ENCODE measurements around the gene ALG12.

The ALG12 gene

DNA sequence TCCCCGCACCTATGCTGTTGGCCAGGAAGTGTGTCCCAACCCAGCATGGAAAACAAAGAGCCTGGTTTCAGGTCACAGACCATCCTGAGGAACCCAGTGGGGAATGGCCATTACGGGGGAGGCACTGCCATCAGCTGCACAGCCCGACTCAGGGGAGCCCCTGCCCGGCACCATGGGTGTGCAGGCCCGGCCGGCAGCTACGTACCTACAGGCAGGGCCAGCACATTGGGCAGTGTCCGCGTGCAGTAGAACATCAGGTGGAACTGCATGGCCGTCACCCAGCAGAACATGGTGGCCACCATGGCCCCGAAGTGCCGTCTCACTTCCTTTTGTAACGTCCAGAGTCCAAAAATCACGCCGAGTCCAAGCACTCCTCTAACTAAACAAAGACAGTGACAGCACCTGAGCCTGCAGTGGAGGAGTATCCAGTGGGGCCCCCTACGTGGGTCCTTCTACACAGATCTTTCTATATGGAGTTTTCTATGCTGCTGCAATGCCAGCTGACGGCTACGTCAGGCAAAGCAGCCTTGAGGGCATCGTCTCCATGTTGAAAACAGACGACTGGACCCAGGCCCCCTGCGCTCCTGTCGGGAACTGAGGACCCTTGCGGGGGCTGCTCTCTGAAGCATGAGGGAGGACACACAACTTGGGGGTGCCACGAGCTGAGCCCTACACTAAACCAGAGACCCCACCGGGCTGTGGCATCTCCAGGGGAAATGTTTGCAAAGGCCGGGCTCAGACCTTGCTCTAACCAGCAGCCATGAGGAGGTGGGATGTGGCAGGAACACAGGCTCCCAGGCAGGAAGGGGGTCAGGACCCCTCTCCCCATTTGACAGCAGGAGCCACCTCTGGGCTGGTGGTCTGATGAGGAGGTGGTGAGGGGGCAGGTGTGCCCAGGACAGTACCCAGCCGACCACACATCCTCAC lies 7.7 kb downstream of the ALG12 start:
- no peak for DNase-seq

GRCh38 chr22:49909476-49910205 lies 8.6 kb downstream of the ALG12 start:
- no peak for DNase-seq

DNA sequence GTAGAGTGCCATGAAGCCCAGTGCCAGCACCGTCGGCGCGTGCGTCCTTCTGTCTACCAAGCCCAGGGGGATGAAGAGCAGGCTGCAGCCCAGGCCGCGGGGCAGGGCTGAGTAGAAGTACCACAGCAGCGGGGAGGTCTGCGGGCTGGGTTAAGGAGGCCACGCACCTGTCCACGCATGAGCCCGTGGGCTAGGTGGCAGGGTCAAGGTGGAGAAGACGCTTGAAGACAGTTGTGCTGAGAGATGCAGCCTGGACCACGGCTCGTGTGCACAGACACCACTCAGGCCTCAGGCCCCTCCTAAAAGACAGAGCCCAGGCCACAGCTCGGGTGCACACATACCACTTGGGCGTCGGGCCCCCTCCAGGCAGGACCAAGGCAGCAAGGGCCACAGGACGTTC lies 10.4 kb downstream of the ALG12 start:
- no peak for DNase-seq

- no peak for DNase-seq
These were observed 11.4 kb downstream of the ALG12 start for GRCh38 chr22:49906799-49907290.

DNA sequence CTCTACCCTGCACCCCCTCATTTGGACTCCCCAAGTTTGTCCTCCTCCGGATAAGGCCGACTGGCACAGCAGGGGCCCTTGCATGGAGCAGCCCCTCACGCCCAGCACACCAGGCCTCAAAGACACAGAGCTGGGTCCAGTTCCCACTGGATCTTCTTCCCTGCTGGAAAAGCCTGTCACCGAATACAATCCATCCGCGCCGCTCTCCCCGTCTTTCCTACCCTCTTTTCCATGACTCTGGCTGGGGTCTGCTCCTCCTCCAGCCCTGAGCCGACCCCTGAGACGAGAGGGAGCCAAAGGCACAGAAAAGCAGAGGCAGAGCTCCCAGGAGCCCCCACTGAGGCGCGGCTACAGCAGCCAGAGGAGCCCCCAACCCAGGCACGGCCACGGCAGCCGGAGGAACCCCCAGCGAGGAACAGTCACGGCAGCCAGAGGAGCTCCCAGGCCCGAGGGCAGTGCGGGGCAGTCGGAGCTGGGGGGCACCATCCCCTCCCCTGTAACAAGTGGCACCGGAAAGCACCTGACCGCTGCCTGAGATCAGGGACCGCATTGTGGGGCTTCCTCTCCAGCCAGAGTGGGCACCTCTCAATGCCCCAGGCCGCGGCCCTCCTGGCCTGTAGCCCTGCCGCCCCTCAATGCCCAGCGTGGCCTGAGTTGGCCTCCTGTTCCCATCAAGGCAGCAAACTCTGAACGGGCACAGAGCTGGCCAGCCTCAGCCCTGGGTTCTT lies 12.0 kb downstream of the ALG12 start:
- no peak for DNase-seq

DNA sequence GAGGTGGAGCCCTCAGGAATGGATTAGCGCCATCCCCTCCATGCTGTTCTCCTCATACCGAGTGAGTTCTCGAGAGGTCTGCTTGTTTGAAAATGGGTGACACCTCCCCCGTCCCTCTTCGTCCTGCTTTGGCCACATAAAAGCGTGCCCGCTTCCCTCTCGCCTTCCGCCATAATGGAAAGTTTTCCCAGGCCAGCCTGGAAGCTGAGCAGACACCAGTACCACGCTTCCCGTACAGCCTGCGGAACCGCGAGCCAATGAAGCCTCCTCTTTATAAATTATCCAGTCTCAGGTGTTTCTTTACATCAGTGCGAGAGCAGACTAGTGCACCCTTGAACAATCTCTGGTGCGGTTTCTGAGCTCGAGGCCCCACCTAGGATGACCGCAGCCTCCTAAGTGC lies 12.8 kb downstream of the ALG12 start:
- DNase-seq: no peak

DNA sequence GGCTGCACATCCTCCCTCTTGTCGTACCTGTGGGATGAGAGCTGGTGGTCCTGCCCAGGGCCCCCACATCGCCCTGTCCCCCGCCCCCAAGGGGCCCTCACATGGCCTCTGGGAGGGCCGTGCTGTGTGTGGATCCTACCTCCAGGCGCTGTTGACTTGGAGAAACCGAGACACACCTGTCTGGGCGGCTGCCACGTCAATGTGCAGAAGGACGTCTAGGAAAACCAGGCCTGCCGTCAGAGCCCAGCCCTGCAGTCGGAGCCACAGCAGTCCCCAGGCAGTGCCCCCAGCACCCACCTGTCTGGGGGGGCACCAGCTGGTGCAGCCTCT lies 14.2 kb downstream of the ALG12 start:
- DNase-seq: no peak

DNA sequence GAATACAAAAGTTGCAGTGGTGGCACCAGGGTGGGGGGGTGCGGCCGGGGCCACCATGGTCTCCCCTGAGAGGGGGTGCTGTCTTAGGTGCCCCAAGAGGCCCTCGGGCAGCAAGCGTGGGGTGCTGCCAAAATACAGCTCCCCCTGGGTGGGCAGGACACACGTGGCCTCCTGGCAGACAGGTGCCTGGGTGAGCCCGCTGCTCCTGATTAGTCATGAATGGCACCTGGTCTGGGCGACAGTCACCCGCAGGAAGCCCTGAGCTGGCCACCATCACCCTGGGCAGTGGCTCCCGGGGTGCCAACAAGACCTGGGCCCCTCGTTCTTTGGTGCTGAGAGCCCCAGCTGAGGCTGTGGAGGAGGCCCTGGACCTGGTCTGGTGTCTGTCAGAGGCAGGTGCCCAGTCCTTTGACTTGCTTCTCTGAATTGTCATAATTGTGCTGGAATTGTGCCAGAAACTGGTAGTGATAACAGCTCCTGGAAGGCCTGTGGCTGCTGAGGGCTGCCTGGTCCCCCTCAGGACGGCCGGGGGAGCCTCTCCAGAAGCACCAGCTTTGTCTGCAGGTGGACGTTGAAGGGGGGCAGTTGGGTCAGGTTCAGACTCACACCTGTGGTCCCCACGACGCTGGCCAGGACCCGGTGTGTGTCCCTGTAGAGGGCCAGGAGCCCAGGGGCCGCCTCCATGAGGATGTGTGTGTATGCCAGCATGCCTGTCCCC lies 14.8 kb downstream of the ALG12 start:
- no peak for DNase-seq

DNA sequence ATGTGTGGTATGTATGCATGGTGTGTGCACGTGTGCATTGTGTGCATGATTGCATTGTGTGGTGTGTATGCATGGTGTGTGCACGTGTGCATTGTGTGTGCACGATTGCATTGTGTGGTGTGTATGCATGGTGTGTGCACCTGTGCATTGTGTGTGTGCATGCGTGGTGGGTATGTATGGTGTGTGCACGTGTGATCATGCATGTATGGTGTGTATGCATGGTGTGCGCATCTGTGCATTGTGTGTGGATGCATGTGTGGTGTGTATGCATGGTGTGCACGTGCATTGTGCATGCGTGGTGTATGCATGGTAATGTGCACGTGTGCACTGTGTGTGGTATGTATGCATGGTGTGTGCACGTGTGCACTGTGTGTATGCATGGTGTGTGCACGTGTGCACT lies 16.8 kb downstream of the ALG12 start:
- no peak for DNase-seq

GRCh38 chr22:49900441-49901230 lies 17.6 kb downstream of the ALG12 start:
- no peak for DNase-seq

DNA sequence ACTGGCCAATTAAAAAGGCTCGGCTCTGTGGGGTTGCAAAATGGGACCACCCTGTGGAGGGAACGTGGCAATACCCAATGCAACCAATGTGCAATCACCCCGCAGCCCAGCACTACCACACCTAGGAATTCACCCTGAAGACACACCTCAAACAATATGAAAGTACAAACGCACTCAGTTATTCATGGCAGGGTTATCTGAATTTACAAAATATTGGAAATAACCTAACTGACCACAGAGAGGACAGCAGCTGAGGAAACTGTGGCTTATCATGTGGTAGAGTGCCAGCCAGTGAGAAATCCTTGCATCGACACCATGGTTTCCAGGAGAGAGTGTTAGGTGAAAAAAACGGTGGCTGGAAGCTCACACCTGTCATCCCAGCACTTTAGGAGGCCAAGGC lies 18.7 kb downstream of the ALG12 start:
- DNase-seq: no peak

GRCh38 chr22:49897015-49897684 lies 21.1 kb downstream of the ALG12 start:
- DNase-seq: no peak

GRCh38 chr22:49896201-49896600 lies 22.0 kb downstream of the ALG12 start:
- no peak for DNase-seq

DNA sequence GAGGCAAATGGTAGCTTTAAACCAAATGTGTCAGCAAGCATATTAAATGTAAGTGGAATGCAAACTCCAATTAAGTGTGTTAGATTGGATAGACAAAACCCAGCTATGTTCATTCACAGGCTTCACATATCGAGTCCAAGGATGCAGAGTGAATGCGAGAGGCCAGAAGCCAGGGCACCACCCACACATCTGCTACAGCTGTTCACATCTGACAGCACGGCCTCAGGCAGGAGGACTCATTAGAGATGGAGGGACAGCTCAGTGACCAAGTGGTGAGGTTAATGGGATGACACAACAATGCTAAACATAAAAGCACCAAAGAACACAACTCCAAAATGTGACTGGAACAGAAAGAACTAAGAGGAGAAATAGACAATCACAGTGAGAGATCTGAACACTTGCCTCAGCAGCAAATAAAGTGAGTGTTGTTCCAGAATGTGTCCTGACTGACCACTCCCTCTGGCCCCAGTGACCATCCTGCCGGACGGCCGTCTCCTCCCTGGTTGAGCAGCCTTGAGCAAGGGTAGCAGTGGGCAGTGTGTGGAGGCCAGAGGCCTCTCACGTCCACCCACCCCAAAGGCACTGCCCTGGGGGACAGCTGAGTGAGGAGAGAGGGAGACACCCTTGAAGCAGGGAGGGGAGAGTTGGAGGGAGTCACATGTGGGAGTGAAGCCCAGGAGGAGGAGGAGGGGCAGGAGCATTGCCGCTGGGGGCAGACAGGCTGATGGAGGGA lies 23.8 kb downstream of the ALG12 start:
- DNase-seq: no peak

GRCh38 chr22:49893025-49893424 lies 25.2 kb downstream of the ALG12 start:
- no peak for DNase-seq

DNA sequence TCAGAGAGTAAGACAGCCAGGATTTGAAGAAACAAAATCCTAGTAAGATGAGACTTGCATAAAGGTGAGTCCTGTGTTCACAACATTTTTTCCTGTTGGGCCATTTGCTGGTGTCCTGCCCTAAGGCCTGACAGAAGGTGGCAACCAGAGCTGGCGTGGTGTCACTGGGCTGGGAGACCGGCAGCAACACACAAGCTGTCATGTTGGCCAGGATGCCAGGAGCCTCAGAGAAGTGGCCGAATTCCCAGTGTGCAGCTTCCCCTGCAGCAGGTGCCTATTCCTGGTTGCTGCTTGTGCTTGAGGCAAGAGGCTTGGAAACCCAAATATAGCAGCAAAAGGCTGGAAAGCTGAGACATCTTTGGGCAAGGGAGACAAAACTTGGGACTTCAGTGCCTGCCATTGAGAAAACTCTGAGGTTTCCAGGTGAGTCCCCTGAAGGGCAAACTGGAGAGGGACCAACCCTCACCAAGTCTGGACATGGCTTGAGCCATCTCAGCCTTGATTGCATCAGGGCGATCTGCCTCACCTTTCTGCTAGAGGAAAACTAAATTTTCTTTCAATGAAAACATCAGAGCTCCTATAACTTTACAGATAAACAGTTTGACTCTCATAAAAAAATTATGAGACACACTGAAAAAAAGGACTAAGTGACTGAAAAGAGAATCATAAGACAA lies 25.9 kb downstream of the ALG12 start:
- DNase-seq: no peak

GRCh38 chr22:49889071-49889470 lies 29.2 kb downstream of the ALG12 start:
- no peak for DNase-seq

DNA sequence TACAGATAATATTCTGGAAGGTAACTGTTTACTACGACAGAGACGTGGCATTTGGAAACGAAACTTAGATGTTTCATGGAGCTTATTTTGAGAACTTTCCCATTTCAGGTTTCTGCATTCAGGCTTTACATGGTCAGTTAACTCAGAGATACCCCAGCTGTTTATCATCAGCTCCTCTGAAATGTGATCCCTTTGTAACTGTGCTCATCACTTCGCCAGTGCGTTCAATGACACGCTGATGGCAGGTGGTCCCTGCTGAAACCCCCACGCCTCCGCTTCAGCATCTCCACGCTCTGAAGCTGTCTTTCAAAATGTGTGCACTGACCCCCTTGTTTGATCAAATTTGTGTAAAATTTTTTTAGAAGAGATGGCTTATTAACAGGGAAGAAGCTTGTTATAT lies 30.5 kb downstream of the ALG12 start:
- no peak for DNase-seq

DNA sequence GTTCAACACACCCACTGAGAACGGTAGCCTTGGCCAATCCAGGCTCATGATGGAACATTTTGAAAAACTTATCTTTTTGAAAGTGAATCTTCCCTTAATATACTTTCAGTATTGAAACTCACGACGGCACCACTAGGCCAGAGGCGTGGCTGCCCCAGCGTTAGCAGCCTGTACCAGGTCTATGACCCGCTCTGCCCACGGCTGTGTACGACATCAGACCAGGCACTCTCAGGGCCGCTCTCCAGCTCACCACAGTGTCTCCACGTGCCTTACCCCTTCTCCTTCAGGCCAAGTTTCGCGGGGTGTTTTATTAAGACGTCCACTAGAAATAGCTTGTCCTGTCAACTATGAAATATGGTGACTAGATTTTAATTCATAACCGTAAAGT lies 31.2 kb downstream of the ALG12 start:
- no peak for DNase-seq
